NCI-H1694 treated with DMSO at 0.1 percent for 48 hours (cell line): ENCODE data around the gene CELF5.
"Not testable (repeated sequence)": the region's sequence is repeated elsewhere in the genome, so short reads cannot be mapped to it uniquely, and the experiment has no call there.

Source experiments
- DNase-seq: peaks from one replicate; lab custom pipeline; 2025; lab: John Stamatoyannopoulos, UW

CELF5 gene

GRCh38 chr19:3207461-3208242 is 16.8 kb upstream of the CELF5 start:
- DNase-seq: no peak

- DNase-seq: no peak
Measured at GRCh38 chr19:3208317-3209207, 15.9 kb upstream of the CELF5 start.

GRCh38 chr19:3210347-3211017 is 14.0 kb upstream of the CELF5 start:
- DNase-seq: peak; percentile 41

- DNase-seq: no peak
Measured at GRCh38 chr19:3211191-3211590, 13.3 kb upstream of the CELF5 start.

GRCh38 chr19:3213159-3213558 is 11.3 kb upstream of the CELF5 start:
- no peak for DNase-seq

- no peak for DNase-seq
Measured at GRCh38 chr19:3216874-3217273, 7.6 kb upstream of the CELF5 start.

- no peak for DNase-seq
Measured at GRCh38 chr19:3220576-3220975, 3.9 kb upstream of the CELF5 start.

- not testable (repeated sequence) for DNase-seq
Measured at GRCh38 chr19:3221576-3221975, 2.9 kb upstream of the CELF5 start.

GRCh38 chr19:3222709-3223108 is 1.8 kb upstream of the CELF5 start:
- no peak for DNase-seq

GRCh38 chr19:3225169-3225485 is 666 bp downstream of the CELF5 start:
- no peak for DNase-seq

GRCh38 chr19:3225677-3226093 is 1.2 kb downstream of the CELF5 start:
- no peak for DNase-seq

GRCh38 chr19:3227054-3227626 is 2.7 kb downstream of the CELF5 start:
- DNase-seq: no peak

- no peak for DNase-seq
Measured at GRCh38 chr19:3229346-3229743, 4.9 kb downstream of the CELF5 start.

- no peak for DNase-seq
Measured at GRCh38 chr19:3229888-3230496, 5.5 kb downstream of the CELF5 start.

GRCh38 chr19:3231288-3231687 is 6.8 kb downstream of the CELF5 start:
- no peak for DNase-seq

- no peak for DNase-seq
Measured at GRCh38 chr19:3233116-3233515, 8.7 kb downstream of the CELF5 start.

- no peak for DNase-seq
Measured at GRCh38 chr19:3233831-3234230, 9.4 kb downstream of the CELF5 start.

- no peak for DNase-seq
Measured at GRCh38 chr19:3234800-3235199, 10.3 kb downstream of the CELF5 start.

- not testable (repeated sequence) for DNase-seq
Measured at GRCh38 chr19:3235604-3236003, 11.1 kb downstream of the CELF5 start.

GRCh38 chr19:3236272-3236671 is 11.8 kb downstream of the CELF5 start:
- DNase-seq: no peak

GRCh38 chr19:3238066-3238561 is 13.7 kb downstream of the CELF5 start:
- DNase-seq: no peak

GRCh38 chr19:3239367-3239766 is 14.9 kb downstream of the CELF5 start:
- no peak for DNase-seq
